M059J (cell line): Measurements from ENCODE around the gene ATP6V1D. TPM values are rescaled to one million over a fixed set of nuclear protein-coding genes. Genes with fewer than 3 reads are reported as not detected.

Experiments
- total RNA-seq: library from RNA; depleted of rRNA; stranded (reverse); fragments of >200 nt; shearing (Covaris generic); gene quantifications from 2 replicates; pipeline ENCODE4 v1.2.3, GENCODE V29; 2014; rRNA removed

ATP6V1D gene
- total RNA-seq, 1 experiment from 2014 or later, result 202 TPM

Other genes starting within 250 kb of the ATP6V1D start
- gene GARIN2, start 170.4 kb downstream of the ATP6V1D start, total RNA-seq, result not detected in 2 replicates
- gene PALS1, start 118.4 kb downstream of the ATP6V1D start, total RNA-seq, result 32.6 and 45.7 TPM in 2 replicates
- 304 and 324 TPM in 2 replicates for gene EIF2S1, start 524 bp upstream of the ATP6V1D start, total RNA-seq
- gene PLEK2, start 52.4 kb upstream of the ATP6V1D start, total RNA-seq, result not detected in 2 replicates
- 13.0 and 21.5 TPM in 2 replicates for gene TMEM229B, start 128.9 kb upstream of the ATP6V1D start, total RNA-seq
- 1.6 and 1.8 TPM in 2 replicates for gene PLEKHH1, start 173.5 kb upstream of the ATP6V1D start, total RNA-seq
- gene PIGH, start 240.5 kb upstream of the ATP6V1D start, total RNA-seq, result 23.2 and 32.8 TPM in 2 replicates